HepG2 (cell line): ENCODE results near the gene NOXA1. TPM values are rescaled to one million over a fixed set of nuclear protein-coding genes. Genes with fewer than 3 reads are reported as not detected.

Experiments used
- GABPA ChIP-seq, 2 experiments: IDR thresholded peaks; 2 replicates each; pipeline ENCODE4 v1.6.1; 2011 to 2016; ENCODE audit warnings: low read depth in 2 of 2, low read length in 1 of 2, missing biosample characterization in 1 of 2, missing genetic modification characterization in 1 of 2
- GATA4 ChIP-seq: sonication (generic); IDR thresholded peaks from 2 replicates; pipeline ENCODE4 v1.6.1; 2016; ENCODE audit warnings: antibody characterized with exemption, low read depth, borderline replicate concordance
- LCORL ChIP-seq, 2 experiments: fragments of 450-650 bp in 1 of 2; sonication (generic) in 1 of 2; formaldehyde crosslinking in 1 of 2; IDR thresholded peaks; 2 replicates each; pipeline versions ENCODE4 v1.5.0 to v1.6.1; 2017 to 2020; ENCODE audit warnings: antibody characterized with exemption in 1 of 2, missing genetic modification reagents in 1 of 2
- MIER3 ChIP-seq: IDR thresholded peaks from 2 replicates; pipeline ENCODE4 v1.6.1; 2016; ENCODE audit warnings: missing compliant biosample characterization, borderline replicate concordance
- RAD51 ChIP-seq: fragments of 450-650 bp; IDR thresholded peaks from 2 replicates; pipeline ENCODE4 v1.6.1; 2016; ENCODE audit warnings: borderline replicate concordance
- TBP ChIP-seq: sonication (generic); formaldehyde crosslinking; IDR thresholded peaks from 2 replicates; pipeline ENCODE4 v1.5.0; 2020; ENCODE audit warnings: missing genetic modification reagents
- ZFP1 ChIP-seq: IDR thresholded peaks from 2 replicates; pipeline ENCODE4 v1.6.1; 2016
- ZNF264 ChIP-seq: sonication (generic); formaldehyde crosslinking; IDR thresholded peaks from 2 replicates; pipeline ENCODE4 v1.4.0; 2020; ENCODE audit warnings: missing genetic modification reagents
- ZNF34 ChIP-seq: sonication (generic); formaldehyde crosslinking; IDR thresholded peaks from 2 replicates; pipeline ENCODE4 v1.4.0; 2020; ENCODE audit warnings: mild to moderate bottlenecking, missing genetic modification reagents, borderline replicate concordance
- ZNF567 ChIP-seq: sonication (generic); formaldehyde crosslinking; IDR thresholded peaks from 2 replicates; pipeline ENCODE4 v1.8.1; 2023; ENCODE audit warnings: mild to moderate bottlenecking, missing genetic modification reagents, borderline replicate concordance
- polyA plus RNA-seq, 8 experiments: library from polyadenylated mRNA; depleted of rRNA in 3 of 8; stranded (reverse) in 7 of 8; unstranded in 1 of 8; fragments of >200 nt; fragmentation: Illumina TruSeq in 4 of 8; extraction: Trizol in 4 of 8; gene quantifications; 2 replicates each; pipeline versions ENCODE4 v1.2.1 to v1.2.3, GENCODE V29; 2011 to 2016; ENCODE audit warnings: low read depth in 4 of 8, missing spikeins in 1 of 8, mixed read lengths in 1 of 8; ENCODE audit not compliant: insufficient read depth in 1 of 8
- total RNA-seq, 5 experiments: library from RNA; depleted of rRNA; stranded (reverse); fragments of >200 nt; fragmentation: Illumina TruSeq; extraction: Trizol; gene quantifications; 2 replicates each; pipeline ENCODE4 v1.2.3, GENCODE V29; 2016; ENCODE audit warnings: low read depth in 1 of 5
- TF ChIP-seq, protein P1 (sequence below): sonication (generic); formaldehyde crosslinking; IDR thresholded peaks from 2 replicates; pipeline ENCODE4 v1.4.0; 2020; ENCODE audit warnings: missing genetic modification reagents
- TF ChIP-seq, protein P2 (sequence below): IDR thresholded peaks from 2 replicates; pipeline ENCODE4 v1.6.1; 2016
- TF ChIP-seq, protein P3 (sequence below): sonication (generic); formaldehyde crosslinking; IDR thresholded peaks from 2 replicates; pipeline ENCODE4 v1.4.0; 2020; ENCODE audit warnings: missing genetic modification reagents, low read depth, mild to moderate bottlenecking, borderline replicate concordance
- TF ChIP-seq, protein P4 (sequence below): IDR thresholded peaks from 2 replicates; pipeline ENCODE4 v1.6.1; 2012; ENCODE audit warnings: low read length, improper control_type of control experiment

NOXA1 gene
- total and polyA plus RNA-seq, 2 of the 13 experiments (the other 11 are each of a cell fraction or from before 2014, with no cell fraction given) = 0.78 to 1.2 TPM

DNA sequence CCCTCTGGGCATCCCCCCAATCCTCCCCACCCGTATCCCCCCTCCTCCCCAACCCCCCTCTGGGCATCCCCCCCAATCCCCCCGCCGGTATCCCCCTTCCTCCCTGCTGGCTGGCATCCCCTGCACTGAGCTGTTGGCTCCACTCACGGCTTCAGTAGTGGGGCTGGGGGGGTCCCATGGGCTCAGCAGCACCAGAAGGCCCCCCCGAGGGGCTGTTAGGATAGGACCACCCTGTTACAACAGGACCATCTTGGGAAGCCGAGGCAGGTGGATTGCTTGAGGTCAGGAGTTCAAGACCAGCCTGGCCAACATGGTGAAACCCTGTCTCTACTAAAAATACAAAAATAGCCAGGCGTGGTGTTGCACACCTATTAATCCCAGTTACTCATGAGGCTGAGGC is 42.6 kb upstream of the NOXA1 start (continued):
- TF ChIP-seq, protein P1, sequence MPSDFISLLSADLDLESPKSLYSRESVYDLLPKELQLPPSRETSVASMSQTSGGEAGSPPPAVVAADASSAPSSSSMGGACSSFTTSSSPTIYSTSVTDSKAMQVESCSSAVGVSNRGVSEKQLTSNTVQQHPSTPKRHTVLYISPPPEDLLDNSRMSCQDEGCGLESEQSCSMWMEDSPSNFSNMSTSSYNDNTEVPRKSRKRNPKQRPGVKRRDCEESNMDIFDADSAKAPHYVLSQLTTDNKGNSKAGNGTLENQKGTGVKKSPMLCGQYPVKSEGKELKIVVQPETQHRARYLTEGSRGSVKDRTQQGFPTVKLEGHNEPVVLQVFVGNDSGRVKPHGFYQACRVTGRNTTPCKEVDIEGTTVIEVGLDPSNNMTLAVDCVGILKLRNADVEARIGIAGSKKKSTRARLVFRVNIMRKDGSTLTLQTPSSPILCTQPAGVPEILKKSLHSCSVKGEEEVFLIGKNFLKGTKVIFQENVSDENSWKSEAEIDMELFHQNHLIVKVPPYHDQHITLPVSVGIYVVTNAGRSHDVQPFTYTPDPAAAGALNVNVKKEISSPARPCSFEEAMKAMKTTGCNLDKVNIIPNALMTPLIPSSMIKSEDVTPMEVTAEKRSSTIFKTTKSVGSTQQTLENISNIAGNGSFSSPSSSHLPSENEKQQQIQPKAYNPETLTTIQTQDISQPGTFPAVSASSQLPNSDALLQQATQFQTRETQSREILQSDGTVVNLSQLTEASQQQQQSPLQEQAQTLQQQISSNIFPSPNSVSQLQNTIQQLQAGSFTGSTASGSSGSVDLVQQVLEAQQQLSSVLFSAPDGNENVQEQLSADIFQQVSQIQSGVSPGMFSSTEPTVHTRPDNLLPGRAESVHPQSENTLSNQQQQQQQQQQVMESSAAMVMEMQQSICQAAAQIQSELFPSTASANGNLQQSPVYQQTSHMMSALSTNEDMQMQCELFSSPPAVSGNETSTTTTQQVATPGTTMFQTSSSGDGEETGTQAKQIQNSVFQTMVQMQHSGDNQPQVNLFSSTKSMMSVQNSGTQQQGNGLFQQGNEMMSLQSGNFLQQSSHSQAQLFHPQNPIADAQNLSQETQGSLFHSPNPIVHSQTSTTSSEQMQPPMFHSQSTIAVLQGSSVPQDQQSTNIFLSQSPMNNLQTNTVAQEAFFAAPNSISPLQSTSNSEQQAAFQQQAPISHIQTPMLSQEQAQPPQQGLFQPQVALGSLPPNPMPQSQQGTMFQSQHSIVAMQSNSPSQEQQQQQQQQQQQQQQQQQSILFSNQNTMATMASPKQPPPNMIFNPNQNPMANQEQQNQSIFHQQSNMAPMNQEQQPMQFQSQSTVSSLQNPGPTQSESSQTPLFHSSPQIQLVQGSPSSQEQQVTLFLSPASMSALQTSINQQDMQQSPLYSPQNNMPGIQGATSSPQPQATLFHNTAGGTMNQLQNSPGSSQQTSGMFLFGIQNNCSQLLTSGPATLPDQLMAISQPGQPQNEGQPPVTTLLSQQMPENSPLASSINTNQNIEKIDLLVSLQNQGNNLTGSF (CRISPR knock-in tag) = no peak
- TF ChIP-seq MIER3 (CRISPR knock-in tag) = no peak
- TF ChIP-seq ZNF567 (CRISPR knock-in tag) = no peak
- no peak for TF ChIP-seq ZFP1 (CRISPR knock-in tag)
- TF ChIP-seq, protein P2, sequence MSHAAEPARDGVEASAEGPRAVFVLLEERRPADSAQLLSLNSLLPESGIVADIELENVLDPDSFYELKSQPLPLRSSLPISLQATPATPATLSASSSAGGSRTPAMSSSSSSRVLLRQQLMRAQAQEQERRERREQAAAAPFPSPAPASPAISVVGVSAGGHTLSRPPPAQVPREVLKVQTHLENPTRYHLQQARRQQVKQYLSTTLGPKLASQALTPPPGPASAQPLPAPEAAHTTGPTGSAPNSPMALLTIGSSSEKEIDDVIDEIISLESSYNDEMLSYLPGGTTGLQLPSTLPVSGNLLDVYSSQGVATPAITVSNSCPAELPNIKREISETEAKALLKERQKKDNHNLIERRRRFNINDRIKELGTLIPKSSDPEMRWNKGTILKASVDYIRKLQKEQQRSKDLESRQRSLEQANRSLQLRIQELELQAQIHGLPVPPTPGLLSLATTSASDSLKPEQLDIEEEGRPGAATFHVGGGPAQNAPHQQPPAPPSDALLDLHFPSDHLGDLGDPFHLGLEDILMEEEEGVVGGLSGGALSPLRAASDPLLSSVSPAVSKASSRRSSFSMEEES (CRISPR knock-in tag) = no peak
- TF ChIP-seq ZNF264 (CRISPR knock-in tag) = no peak
- TF ChIP-seq GABPA (IDR thresholded peaks at IDR 0.05; ENCODE audit: low read depth, low read length) = no peak
- TF ChIP-seq GABPA (CRISPR knock-in tag; IDR thresholded peaks at IDR 0.05; ENCODE audit: low read depth) = no peak
- TF ChIP-seq TBP = no peak
- TF ChIP-seq, protein P3, sequence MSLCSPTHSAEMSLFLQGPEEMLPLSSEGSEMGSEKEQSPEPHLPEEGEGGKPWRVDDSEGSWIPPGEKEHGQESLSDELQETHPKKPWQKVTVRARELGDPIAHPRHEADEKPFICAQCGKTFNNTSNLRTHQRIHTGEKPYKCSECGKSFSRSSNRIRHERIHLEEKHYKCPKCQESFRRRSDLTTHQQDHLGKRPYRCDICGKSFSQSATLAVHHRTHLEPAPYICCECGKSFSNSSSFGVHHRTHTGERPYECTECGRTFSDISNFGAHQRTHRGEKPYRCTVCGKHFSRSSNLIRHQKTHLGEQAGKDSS (CRISPR knock-in tag) = no peak
- no peak for TF ChIP-seq ZNF34 (CRISPR knock-in tag)
- no peak for TF ChIP-seq GATA4
- TF ChIP-seq RAD51 = no peak
- TF ChIP-seq LCORL (IDR thresholded peaks at IDR 0.05) = no peak
- TF ChIP-seq LCORL (CRISPR knock-in tag; IDR thresholded peaks at IDR 0.05) = no peak
- TF ChIP-seq, protein P4, sequence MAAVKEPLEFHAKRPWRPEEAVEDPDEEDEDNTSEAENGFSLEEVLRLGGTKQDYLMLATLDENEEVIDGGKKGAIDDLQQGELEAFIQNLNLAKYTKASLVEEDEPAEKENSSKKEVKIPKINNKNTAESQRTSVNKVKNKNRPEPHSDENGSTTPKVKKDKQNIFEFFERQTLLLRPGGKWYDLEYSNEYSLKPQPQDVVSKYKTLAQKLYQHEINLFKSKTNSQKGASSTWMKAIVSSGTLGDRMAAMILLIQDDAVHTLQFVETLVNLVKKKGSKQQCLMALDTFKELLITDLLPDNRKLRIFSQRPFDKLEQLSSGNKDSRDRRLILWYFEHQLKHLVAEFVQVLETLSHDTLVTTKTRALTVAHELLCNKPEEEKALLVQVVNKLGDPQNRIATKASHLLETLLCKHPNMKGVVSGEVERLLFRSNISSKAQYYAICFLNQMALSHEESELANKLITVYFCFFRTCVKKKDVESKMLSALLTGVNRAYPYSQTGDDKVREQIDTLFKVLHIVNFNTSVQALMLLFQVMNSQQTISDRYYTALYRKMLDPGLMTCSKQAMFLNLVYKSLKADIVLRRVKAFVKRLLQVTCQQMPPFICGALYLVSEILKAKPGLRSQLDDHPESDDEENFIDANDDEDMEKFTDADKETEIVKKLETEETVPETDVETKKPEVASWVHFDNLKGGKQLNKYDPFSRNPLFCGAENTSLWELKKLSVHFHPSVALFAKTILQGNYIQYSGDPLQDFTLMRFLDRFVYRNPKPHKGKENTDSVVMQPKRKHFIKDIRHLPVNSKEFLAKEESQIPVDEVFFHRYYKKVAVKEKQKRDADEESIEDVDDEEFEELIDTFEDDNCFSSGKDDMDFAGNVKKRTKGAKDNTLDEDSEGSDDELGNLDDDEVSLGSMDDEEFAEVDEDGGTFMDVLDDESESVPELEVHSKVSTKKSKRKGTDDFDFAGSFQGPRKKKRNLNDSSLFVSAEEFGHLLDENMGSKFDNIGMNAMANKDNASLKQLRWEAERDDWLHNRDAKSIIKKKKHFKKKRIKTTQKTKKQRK = no peak
